HEK293T (cell line): ENCODE measurements around the gene CDK12.
"Not testable (repeated sequence)": the region's sequence is repeated elsewhere in the genome, so short reads cannot be mapped to it uniquely, and the experiment has no call there.

Source experiments
- ARNT ChIP-seq: fragments of 450-650 bp; IDR thresholded peaks from 2 replicates; pipeline ENCODE4 v1.6.1; 2017; ENCODE audit warnings: mild to moderate bottlenecking
- BHLHE40 ChIP-seq: fragments of 450-650 bp; IDR thresholded peaks from 2 replicates; pipeline ENCODE4 v1.6.1; 2016; ENCODE audit warnings: mild to moderate bottlenecking, moderate library complexity, borderline replicate concordance
- CTBP1 ChIP-seq: fragments of 450-650 bp; IDR thresholded peaks from 2 replicates; pipeline ENCODE4 v1.6.1; 2016; ENCODE audit warnings: borderline replicate concordance
- ELF4 ChIP-seq: fragments of 450-650 bp; IDR thresholded peaks from 2 replicates; pipeline ENCODE4 v1.6.1; 2017; ENCODE audit warnings: antibody characterized with exemption
- FOXM1 ChIP-seq: fragments of 450-650 bp; IDR thresholded peaks from 2 replicates; pipeline ENCODE4 v1.6.1; 2017; ENCODE audit warnings: mild to moderate bottlenecking, borderline replicate concordance
- LEF1 ChIP-seq: fragments of 450-650 bp; IDR thresholded peaks from 2 replicates; pipeline ENCODE4 v1.6.1; 2017; ENCODE audit warnings: mild to moderate bottlenecking, borderline replicate concordance
- NFRKB ChIP-seq: fragments of 450-650 bp; IDR thresholded peaks from 2 replicates; pipeline ENCODE4 v1.6.1; 2016; ENCODE audit warnings: mild to moderate bottlenecking, moderate library complexity
- PKNOX1 ChIP-seq: fragments of 450-650 bp; IDR thresholded peaks from 2 replicates; pipeline ENCODE4 v1.6.1; 2016
- SP1 ChIP-seq: fragments of 450-650 bp; IDR thresholded peaks from 2 replicates; pipeline ENCODE4 v1.6.1; 2017
- SUZ12 ChIP-seq: fragments of 450-650 bp; IDR thresholded peaks from 2 replicates; pipeline ENCODE4 v1.6.1; 2016; ENCODE audit warnings: mild to moderate bottlenecking
- ZNF384 ChIP-seq: fragments of 450-650 bp; IDR thresholded peaks from 2 replicates; pipeline ENCODE4 v1.6.1; 2016

GRCh38 chr17:39439868-39440267 is 21.4 kb upstream of the CDK12 start:
- not testable (repeated sequence) for TF ChIP-seq ARNT, ELF4, FOXM1, SUZ12, PKNOX1, NFRKB, CTBP1, LEF1, BHLHE40, SP1, ZNF384
